NCI-H2081 treated with DMSO at 0.1 percent for 48 hours (cell line): ENCODE results near the gene HAPSTR1.

Source experiments
- DNase-seq: peaks from one replicate; lab custom pipeline; 2025; lab: John Stamatoyannopoulos, UW

HAPSTR1 gene

DNA sequence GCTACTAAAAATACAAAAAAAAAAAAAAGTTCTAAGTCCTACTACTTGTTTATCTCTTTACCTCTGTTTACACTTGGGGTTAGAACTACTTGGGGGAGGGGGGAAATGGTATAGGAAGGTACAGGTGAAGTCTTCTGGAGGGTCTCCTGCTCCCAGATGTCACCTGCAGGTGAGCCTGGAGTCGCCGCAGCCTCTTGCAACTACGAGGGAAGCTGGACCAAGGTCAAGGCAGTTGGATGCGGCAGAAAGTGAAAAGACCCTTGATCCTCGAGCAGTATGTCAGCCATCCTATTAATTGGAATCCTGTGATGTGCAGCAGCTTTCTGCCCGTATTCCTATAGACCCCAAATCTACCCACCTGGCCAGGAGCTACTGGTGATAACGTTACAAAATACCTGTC is 33.0 kb downstream of the HAPSTR1 start:
- no peak for DNase-seq

DNA sequence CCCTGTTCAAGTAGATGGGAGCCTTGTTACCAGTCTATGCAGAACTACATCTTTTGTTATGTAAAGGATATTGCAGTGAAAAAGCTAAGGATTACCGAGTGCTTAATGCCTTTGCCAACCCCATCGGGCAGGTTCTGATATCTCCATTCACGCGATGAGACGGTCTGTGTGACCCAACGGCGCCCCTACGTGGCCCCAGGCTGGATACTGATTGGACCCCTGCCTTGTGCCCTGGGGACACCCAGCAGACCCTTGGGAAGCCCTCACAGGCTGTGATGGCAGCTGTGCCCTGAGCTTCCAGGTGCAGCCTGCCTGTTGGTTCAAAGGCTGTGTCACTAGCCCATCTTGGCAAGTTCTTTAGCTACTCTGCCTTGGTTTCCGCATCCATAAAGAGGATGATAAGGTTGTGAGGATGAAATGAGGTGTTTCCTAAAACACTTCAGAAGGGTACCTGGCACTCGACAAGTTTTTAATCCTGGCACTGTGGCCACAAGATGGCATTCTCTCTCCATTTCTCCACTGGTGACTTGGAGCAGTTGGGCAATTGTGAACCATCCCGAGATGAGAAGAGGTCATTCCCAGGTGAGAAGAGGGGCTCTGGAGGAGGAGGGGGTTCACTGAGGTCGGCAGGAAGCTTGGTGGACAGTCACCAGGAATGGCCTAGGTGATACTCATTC is 33.6 kb downstream of the HAPSTR1 start:
- no peak for DNase-seq

GRCh38 chr16:9125658-9126505 is 34.4 kb downstream of the HAPSTR1 start:
- DNase-seq: no peak

DNA sequence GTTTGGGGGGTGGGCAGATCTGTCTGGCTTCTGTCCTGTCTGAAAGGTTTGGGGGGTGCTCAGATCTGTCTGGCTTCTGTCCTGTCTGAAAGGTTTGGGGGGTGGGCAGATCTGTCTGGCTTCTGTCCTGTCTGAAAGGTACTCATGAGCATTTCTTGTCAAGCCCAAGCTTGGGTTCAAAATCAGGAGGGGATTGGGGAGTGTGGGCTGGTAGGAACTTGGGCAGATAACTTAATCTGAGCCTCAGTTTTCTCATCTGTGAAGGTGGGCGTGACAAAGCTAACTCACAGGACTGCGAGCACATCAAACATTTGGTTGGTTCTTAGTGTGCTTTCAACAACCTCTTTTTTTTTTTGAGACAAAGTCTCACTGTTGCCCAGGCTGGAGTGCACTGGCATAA is 35.2 kb downstream of the HAPSTR1 start:
- no peak for DNase-seq

DNA sequence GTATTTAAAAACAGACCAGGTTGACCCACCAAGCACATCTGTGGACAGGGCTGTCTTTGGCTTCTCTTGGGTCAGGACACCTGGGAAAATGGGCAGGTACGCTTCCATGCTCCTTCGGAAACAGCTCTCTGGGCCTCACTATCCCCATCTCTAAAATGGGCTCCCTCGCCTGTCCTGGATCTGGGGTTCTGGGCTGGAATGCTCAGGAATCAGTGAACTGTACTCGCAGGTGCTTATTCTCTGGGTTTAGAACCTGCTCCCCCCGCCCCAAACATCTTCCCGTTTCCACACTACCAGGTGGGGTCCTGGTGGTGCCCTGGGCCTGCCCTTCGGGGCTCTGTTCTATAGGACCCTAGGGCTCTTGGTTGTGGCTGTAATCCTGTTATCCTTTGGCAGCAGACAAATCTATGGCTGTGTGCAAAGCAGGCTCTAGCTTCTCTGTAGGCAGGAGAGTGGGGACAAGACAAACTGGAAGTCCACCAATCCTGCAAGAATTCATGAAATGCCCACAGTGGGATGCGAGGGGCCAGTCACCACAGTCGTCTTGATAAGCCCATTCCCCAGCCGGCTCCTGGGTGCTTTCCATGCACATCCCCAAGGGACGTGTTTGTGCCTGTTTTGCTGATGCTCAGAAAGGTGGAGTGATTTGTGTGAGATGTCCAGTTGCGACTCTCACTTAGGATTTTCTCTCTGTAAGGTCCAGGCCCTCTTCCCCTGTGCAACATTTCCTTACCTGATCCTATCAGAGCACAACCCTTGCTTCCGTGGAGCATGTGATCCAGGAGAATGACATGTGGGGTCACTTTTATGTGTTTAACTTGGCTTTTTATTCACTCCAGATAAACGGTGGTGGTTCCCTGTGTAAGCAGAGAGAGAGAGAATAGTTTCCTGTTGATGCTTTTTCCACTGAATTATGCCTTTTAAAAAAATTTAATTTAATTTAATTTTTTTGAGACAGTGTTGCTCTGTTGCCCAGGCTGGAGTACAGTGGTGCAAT is 37.2 kb downstream of the HAPSTR1 start:
- DNase-seq: no peak

GRCh38 chr16:9134306-9134705 is 42.9 kb downstream of the HAPSTR1 start:
- no peak for DNase-seq

GRCh38 chr16:9134739-9135138 is 43.3 kb downstream of the HAPSTR1 start:
- DNase-seq: no peak

GRCh38 chr16:9135797-9136196 is 44.4 kb downstream of the HAPSTR1 start:
- no peak for DNase-seq

DNA sequence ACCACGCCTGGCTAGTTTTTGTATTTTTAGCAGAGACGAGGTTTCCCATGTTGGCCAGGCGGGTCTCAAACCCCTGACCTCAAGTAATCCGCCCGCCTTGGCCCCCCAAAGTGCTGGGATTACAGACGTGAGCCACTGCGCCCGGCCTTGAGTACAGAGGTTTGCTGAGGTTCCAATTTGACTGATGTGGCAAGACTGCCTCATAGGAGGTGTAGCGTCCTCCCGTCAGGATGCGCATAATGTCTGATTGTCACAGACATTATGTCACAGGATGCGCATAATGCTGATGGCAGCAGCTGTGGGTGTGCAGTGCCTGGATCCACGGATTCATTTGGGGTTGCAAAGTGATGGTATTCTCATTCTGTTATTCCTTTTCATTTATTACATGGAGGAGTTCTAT is 45.2 kb downstream of the HAPSTR1 start:
- no peak for DNase-seq

DNA sequence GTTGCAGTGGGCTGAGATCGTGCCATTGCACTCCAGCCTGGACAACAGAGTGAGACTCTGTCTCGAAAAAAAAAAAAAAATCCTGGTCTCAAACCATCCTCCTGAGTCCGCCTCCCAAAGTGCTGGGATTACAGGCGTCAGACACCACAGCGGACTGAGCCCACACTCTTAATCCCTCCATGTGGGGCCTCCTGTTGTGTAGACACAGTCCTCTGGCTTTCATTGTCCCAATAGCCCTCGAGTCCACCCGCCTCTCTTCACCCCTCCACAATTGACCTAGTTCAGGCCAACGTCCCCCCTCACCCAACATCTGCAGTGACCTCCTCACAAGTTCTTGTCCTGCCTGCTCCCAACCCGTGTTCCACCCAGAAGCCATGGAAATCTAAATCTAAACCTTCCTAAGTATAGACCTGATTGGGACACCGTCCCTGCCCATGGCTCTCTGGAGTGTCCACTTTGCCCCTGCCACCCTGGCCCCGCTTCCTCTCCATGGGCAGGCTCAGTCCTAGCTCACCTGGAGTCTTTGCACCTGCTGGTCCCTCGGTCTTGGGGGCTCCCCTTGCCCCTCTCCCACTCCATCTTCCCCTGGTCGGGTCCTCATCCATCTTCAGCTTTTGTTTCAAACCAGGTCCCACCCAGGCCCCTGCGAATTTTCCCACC is 46.7 kb downstream of the HAPSTR1 start:
- no peak for DNase-seq

DNA sequence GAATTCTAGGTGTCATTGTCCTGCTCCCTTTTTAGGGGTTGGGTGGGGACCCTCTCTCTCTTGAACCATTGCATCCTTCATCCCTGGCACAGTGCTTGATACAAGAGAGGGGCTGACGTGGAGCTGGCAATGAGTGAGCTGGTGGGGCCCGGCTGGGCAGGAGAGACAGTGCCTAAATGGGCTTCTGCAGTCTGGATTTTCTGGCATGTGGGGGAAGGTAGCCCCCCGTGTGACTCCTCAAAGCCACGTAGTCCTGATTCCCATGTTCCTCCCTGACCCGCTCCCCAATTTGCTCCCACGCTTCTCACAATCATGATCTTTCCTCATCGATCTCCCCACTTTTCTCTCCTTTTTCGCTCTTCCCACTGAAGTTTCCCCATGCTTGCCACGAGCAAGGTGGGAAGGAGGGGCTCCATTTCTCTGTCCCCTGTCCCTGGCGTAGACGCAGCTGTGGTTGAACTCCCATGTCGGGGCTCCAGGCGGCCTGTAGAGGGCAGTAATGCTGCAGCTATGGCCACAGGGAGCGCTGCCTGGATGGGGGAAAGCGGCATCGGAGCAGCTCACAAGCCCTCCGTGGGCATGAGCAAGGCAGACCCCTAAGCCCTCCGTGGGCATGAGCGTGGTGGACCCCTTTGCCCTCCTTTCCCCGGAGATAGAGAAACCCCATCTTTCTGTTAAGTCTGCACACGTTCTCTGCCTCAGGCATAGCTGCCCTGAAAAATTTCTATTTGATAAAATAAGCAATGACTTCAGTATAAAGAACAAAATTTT is 47.5 kb downstream of the HAPSTR1 start:
- no peak for DNase-seq

DNA sequence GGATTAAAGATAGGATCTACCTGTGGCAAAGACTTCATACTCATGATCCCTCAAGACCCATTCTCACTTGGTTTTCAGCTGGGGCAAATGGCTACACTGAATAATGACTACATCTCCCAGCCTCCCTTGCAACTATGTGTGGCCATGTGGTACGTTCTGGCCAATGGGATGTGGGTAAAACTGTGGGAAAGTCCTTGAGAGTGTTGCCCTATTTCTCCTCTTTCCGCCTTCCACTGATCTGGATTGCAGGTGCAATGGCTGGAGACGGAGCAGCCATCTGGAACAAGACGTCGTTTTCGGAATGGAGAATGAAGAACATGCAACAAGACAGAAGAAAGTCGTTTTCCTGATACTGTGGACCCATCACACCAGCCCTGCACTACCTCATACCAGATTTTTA is 48.5 kb downstream of the HAPSTR1 start:
- DNase-seq: no peak
